Parathyroid adenoma (tissue), 2 donors: ENCODE data around the gene GALNT5.

Experiments used
- H2AFZ ChIP-seq: fragments of 300-600 bp; sonication (generic); one replicate; pipeline ENCODE4 v1.7.0; 2017; ENCODE audit warnings: antibody characterized with exemption, mild to moderate bottlenecking
- H3K27ac ChIP-seq: fragments of 300-600 bp; sonication (generic); one replicate; pipeline ENCODE4 v1.7.0; 2017
- H3K27me3 ChIP-seq: fragments of 300-600 bp; sonication (generic); one replicate; pipeline ENCODE4 v1.7.0; 2017; ENCODE audit warnings: low read length; ENCODE audit not compliant: control insufficient read depth, insufficient read depth
- H3K36me3 ChIP-seq: fragments of 300-600 bp; sonication (generic); one replicate; pipeline ENCODE4 v1.7.0; 2017; ENCODE audit warnings: low read length; ENCODE audit not compliant: control insufficient read depth, insufficient read depth
- H3K4me1 ChIP-seq: fragments of 300-600 bp; sonication (generic); one replicate; pipeline ENCODE4 v1.7.0; 2017; ENCODE audit warnings: control low read depth
- H3K4me2 ChIP-seq: fragments of 300-600 bp; sonication (generic); one replicate; pipeline ENCODE4 v1.7.0; 2017; ENCODE audit warnings: low read length
- H3K4me3 ChIP-seq: fragments of 300-600 bp; sonication (generic); one replicate; pipeline ENCODE4 v1.7.0; 2017; ENCODE audit warnings: low read depth, low read length
- H3K79me2 ChIP-seq: fragments of 300-600 bp; sonication (generic); one replicate; pipeline ENCODE4 v1.7.0; 2017; ENCODE audit warnings: control low read depth
- H3K9ac ChIP-seq: fragments of 300-600 bp; sonication (generic); one replicate; pipeline ENCODE4 v1.7.0; 2017; ENCODE audit warnings: mild to moderate bottlenecking
- H3K9me3 ChIP-seq: fragments of 300-600 bp; sonication (generic); one replicate; pipeline ENCODE4 v1.7.0; 2017; ENCODE audit warnings: low read length; ENCODE audit not compliant: control insufficient read depth
- CTCF ChIP-seq: fragments of 300-600 bp; sonication (generic); IDR thresholded peaks from one replicate; pipeline ENCODE4 v1.7.0; 2017; ENCODE audit warnings: antibody characterized with exemption, mild to moderate bottlenecking
- donor health status: primary hyperparathyroidism.

The GALNT5 gene

GRCh38 chr2:157228946-157229345 lies 28.6 kb upstream of the GALNT5 start:
- Histone ChIP-seq H3K9me3 (no peaks in the 10 kb centered on the region), H3K79me2 (no peaks in the 10 kb centered on the region), H3K9ac (no peak overlapping the region), H3K36me3 (no peaks in the 10 kb centered on the region), H3K4me3 (no peak overlapping the region), H3K27me3 (no peaks in the 10 kb centered on the region), H3K4me1 (no peaks in the 10 kb centered on the region), H3K27ac (no peak overlapping the region), H3K4me2 (no peak overlapping the region), H2AFZ (no peak overlapping the region)
- no peak for TF ChIP-seq CTCF

- no peak for TF ChIP-seq CTCF
- no peak overlapping the region for H3K9ac ChIP-seq
- no peak overlapping the region for H2AFZ ChIP-seq
- no peaks in the 10 kb centered on the region for H3K4me1 ChIP-seq
- H3K27ac ChIP-seq: no peak overlapping the region
- H3K4me2 ChIP-seq: no peak overlapping the region
- no peaks in the 10 kb centered on the region for H3K36me3 ChIP-seq
- no peaks in the 10 kb centered on the region for H3K79me2 ChIP-seq
- no peaks in the 10 kb centered on the region for H3K27me3 ChIP-seq
- no peaks in the 10 kb centered on the region for H3K9me3 ChIP-seq
- no peak overlapping the region for H3K4me3 ChIP-seq
These were observed 27.9 kb upstream of the GALNT5 start for GRCh38 chr2:157229572-157229971.

GRCh38 chr2:157231476-157231875 lies 26.0 kb upstream of the GALNT5 start:
- Histone ChIP-seq H3K79me2 (no peaks in the 10 kb centered on the region), H2AFZ (no peak overlapping the region), H3K9me3 (no peaks in the 10 kb centered on the region), H3K36me3 (no peaks in the 10 kb centered on the region), H3K27me3 (no peaks in the 10 kb centered on the region), H3K4me3 (no peak overlapping the region), H3K4me2 (no peak overlapping the region), H3K4me1 (no peaks in the 10 kb centered on the region), H3K27ac (no peak overlapping the region), H3K9ac (no peak overlapping the region)
- TF ChIP-seq CTCF: no peak

GRCh38 chr2:157233506-157233905 lies 24.0 kb upstream of the GALNT5 start:
- H3K27me3 ChIP-seq: no peaks in the 10 kb centered on the region

More at GRCh38 chr2:157233506-157233905, 24.0 kb upstream of the GALNT5 start:
- Histone ChIP-seq H3K4me3 (no peak overlapping the region), H3K27ac (no peak overlapping the region), H3K36me3 (no peaks in the 10 kb centered on the region), H2AFZ (no peak overlapping the region), H3K4me2 (no peak overlapping the region), H3K9me3 (no peaks in the 10 kb centered on the region), H3K9ac (no peak overlapping the region), H3K4me1 (no peaks in the 10 kb centered on the region), H3K79me2 (no peaks in the 10 kb centered on the region)
- TF ChIP-seq CTCF: no peak
